Stimulated activated CD8-positive, alpha-beta memory T cell treated with anti-CD3 and anti-CD28 coated beads, Interleukin-7, amount 100 ng/mL, for 24 hours (primary cell): Measurements from ENCODE around the gene MPG.
A peak's percentile ranks its signal among the peaks of the same experiment; 100 is the strongest.

Experiments used
- DNase-seq: peaks from one replicate; pipeline ENCODE4 v3.0.0-alpha.2; 2020; ENCODE audit warnings: low read depth

The MPG gene

GRCh38 chr16:50769-51591 lies 27.0 kb upstream of the MPG start:
- no peak for DNase-seq

GRCh38 chr16:53346-54236 lies 24.4 kb upstream of the MPG start, which contains the start of the genes POLR3K and SNRNP25:
Gene POLR3K, minus strand, starts transcription at chr16:53608. Its CDS starts 22 bp downstream, at chr16:53586.
Gene SNRNP25, plus strand, starts transcription at chr16:53828. Its CDS starts 189 bp downstream, at chr16:54017.
- DNase-seq, result peak; percentile 97

GRCh38 chr16:54237-54581 lies 23.8 kb upstream of the MPG start:
- DNase-seq, result no peak

- no peak for DNase-seq
Observed at GRCh38 chr16:55571-56136, 22.4 kb upstream of the MPG start.

GRCh38 chr16:56231-56927 lies 21.6 kb upstream of the MPG start:
- DNase-seq, result no peak

GRCh38 chr16:57711-58110 lies 20.3 kb upstream of the MPG start:
- no peak for DNase-seq

GRCh38 chr16:58491-59439 lies 19.3 kb upstream of the MPG start:
- DNase-seq, result no peak

GRCh38 chr16:59440-60059 lies 18.5 kb upstream of the MPG start:
- DNase-seq, result no peak

- no peak for DNase-seq
Observed at GRCh38 chr16:60166-60565, 17.9 kb upstream of the MPG start.

- no peak for DNase-seq
Observed at GRCh38 chr16:60929-61878, 16.8 kb upstream of the MPG start.

- DNase-seq, result no peak
Observed at GRCh38 chr16:61879-62281, 16.1 kb upstream of the MPG start.

GRCh38 chr16:62283-62967 lies 15.6 kb upstream of the MPG start:
- DNase-seq, result no peak

GRCh38 chr16:62968-63391 lies 15.0 kb upstream of the MPG start:
- no peak for DNase-seq

GRCh38 chr16:63466-63865 lies 14.6 kb upstream of the MPG start:
- no peak for DNase-seq

GRCh38 chr16:63998-64913 lies 13.8 kb upstream of the MPG start:
- no peak for DNase-seq

GRCh38 chr16:64914-65255 lies 13.1 kb upstream of the MPG start:
- no peak for DNase-seq

- DNase-seq, result peak; percentile 75
Observed at GRCh38 chr16:65745-66144, 12.3 kb upstream of the MPG start.
